Endothelial cell of umbilical vein (primary cell): ENCODE results near the gene SLC39A9. TPM values are rescaled to one million over a fixed set of nuclear protein-coding genes. Genes with fewer than 3 reads are reported as not detected.

Source experiments
- BruUV-seq: library from RNA; stranded (reverse); fragments of 400-500 nt; replicated peaks from 2 replicates; lab custom pipeline; 2021; lab: Mats Ljungman, UMichigan
- CTCF ChIA-PET: fragments of 300-600, 350-600 bp; sonication (Branson Sonifier 250); formaldehyde crosslinking; loops from one replicate; lab custom pipeline; 2021; ENCODE audit warnings: antibody characterized with exemption, inconsistent platforms; lab: Charles Lee
- POLR2A ChIA-PET: fragments of 300-600, 350-600 bp; sonication (Branson Sonifier 250); formaldehyde crosslinking; loops from one replicate; lab custom pipeline; 2021; ENCODE audit warnings: antibody characterized with exemption, inconsistent platforms; lab: Charles Lee
- DNase-seq: peaks from one replicate; pipeline ENCODE4 v3.0.0-alpha.2; 2011; ENCODE audit warnings: low read depth, low spot score
- FAIRE-seq: peaks from 2 replicates; lab custom pipeline; 2011; peaks lifted over from hg19 to GRCh38; lab: Jason Lieb, UNC
- H2AFZ ChIP-seq: 2 replicates; pipeline ENCODE4 v1.6.0; 2012; ENCODE audit warnings: low read depth, low read length, control low read depth, inconsistent platforms
- H3K27ac ChIP-seq: 2 replicates; pipeline ENCODE4 v1.5.1; 2011; ENCODE audit warnings: low read depth, mild to moderate bottlenecking, control low read depth, low read length, moderate library complexity; ENCODE audit not compliant: insufficient read depth
- H3K27me3 ChIP-seq, 2 experiments: 2 replicates each; pipeline versions ENCODE4 v1.6.0 to v1.6.1; 2011; ENCODE audit warnings: low read length in 2 of 2, mixed read lengths in 1 of 2; ENCODE audit not compliant: control insufficient read depth in 2 of 2, insufficient read depth in 2 of 2
- H3K36me3 ChIP-seq, 2 experiments: 2 replicates in 1 of 2; 3 replicates in 1 of 2; pipeline ENCODE4 v1.5.1; 2011; ENCODE audit warnings: low read length in 2 of 2, mild to moderate bottlenecking in 1 of 2, moderate library complexity in 1 of 2; ENCODE audit not compliant: control insufficient read depth in 2 of 2, insufficient read depth in 2 of 2; ENCODE audit errors: extremely low read depth in 1 of 2
- H3K4me1 ChIP-seq: 3 replicates; pipeline ENCODE4 v1.5.1; 2011; ENCODE audit warnings: mild to moderate bottlenecking, low read length; ENCODE audit not compliant: control insufficient read depth, insufficient read depth; ENCODE audit errors: extremely low read depth
- H3K4me2 ChIP-seq: 2 replicates; pipeline ENCODE4 v1.6.1; 2011; ENCODE audit warnings: low read length, control low read depth, mixed read lengths; ENCODE audit not compliant: insufficient read depth
- H3K4me3 ChIP-seq, 3 experiments: fragments of 200-600 bp in 1 of 3; sonication (generic), shearing (Covaris generic) in 1 of 3; replicated peaks in 1 of 3; 2 replicates each; pipeline ENCODE4 v1.5.1; 2011 to 2016; ENCODE audit warnings: control low read depth in 3 of 3, low read length in 3 of 3, mild to moderate bottlenecking in 2 of 3, inconsistent platforms in 1 of 3, low read depth in 1 of 3, moderate library complexity in 1 of 3; ENCODE audit not compliant: insufficient read depth in 1 of 3
- H3K79me2 ChIP-seq: 2 replicates; pipeline ENCODE4 v1.6.0; 2012; ENCODE audit warnings: low read length, inconsistent platforms; ENCODE audit not compliant: control insufficient read depth, insufficient read depth
- H3K9ac ChIP-seq: replicated peaks from 2 replicates; pipeline ENCODE3; 2011; ENCODE audit warnings: low read length, control low read depth; ENCODE audit not compliant: insufficient read depth; ENCODE audit errors: extremely low read depth
- H3K9me1 ChIP-seq: replicated peaks from 3 replicates; pipeline ENCODE4 v1.6.0; 2011; ENCODE audit warnings: mild to moderate bottlenecking, low read length; ENCODE audit not compliant: control insufficient read depth, insufficient read depth; ENCODE audit errors: extremely low read depth
- H3K9me3 ChIP-seq: replicated peaks from 2 replicates; pipeline ENCODE4 v1.5.1; 2012; ENCODE audit warnings: low read length, inconsistent platforms; ENCODE audit not compliant: control insufficient read depth, insufficient read depth
- H4K20me1 ChIP-seq: replicated peaks from 2 replicates; pipeline ENCODE3; 2011; ENCODE audit warnings: mild to moderate bottlenecking, low read length; ENCODE audit not compliant: control insufficient read depth, insufficient read depth; ENCODE audit errors: extremely low read depth
- CTCF ChIP-seq, 2 donors: IDR thresholded peaks; 1 replicate in 1 of 2; 2 replicates in 1 of 2; pipeline ENCODE4 v1.5.1; 2011; ENCODE audit warnings: low read length in 2 of 2, mild to moderate bottlenecking in 2 of 2, moderate library complexity in 2 of 2, control low read depth in 1 of 2, inconsistent platforms in 1 of 2, low read depth in 1 of 2; ENCODE audit not compliant: insufficient read depth in 1 of 2; ENCODE audit errors: extremely low read depth in 1 of 2
- EZH2 ChIP-seq: IDR thresholded peaks from 2 replicates; pipeline ENCODE4 v1.6.1; 2012; ENCODE audit warnings: borderline replicate concordance, low read depth, mild to moderate bottlenecking, moderate library complexity, low read length, inconsistent platforms; ENCODE audit not compliant: severe bottlenecking
- FOS ChIP-seq: IDR thresholded peaks from 2 replicates; pipeline ENCODE4 v1.6.1; 2011; ENCODE audit warnings: mild to moderate bottlenecking, low read length, moderate library complexity, borderline replicate concordance; ENCODE audit not compliant: insufficient read depth
- GATA2 ChIP-seq: IDR thresholded peaks from 2 replicates; pipeline ENCODE4 v1.7.0; 2011; ENCODE audit warnings: low read depth, mild to moderate bottlenecking, moderate library complexity, mixed read lengths, low read length; ENCODE audit not compliant: insufficient read length, insufficient read depth
- JUN ChIP-seq: IDR thresholded peaks from 2 replicates; pipeline ENCODE4 v1.6.1; 2011; ENCODE audit warnings: borderline replicate concordance, low read depth; ENCODE audit not compliant: insufficient read length, insufficient read depth
- MAX ChIP-seq: IDR thresholded peaks from 2 replicates; pipeline ENCODE4 v1.6.1; 2011; ENCODE audit not compliant: insufficient read depth, insufficient read length
- MYC ChIP-seq: IDR thresholded peaks from one replicate; pipeline ENCODE4 v1.6.1; 2011; ENCODE audit warnings: mild to moderate bottlenecking, low read depth, low read length
- POLR2A ChIP-seq: IDR thresholded peaks from 2 replicates; pipeline ENCODE4 v1.6.1; 2012; ENCODE audit warnings: low read depth, mild to moderate bottlenecking, control low read depth, low read length
- POLR2AphosphoS5 ChIP-seq: IDR thresholded peaks from 2 replicates; pipeline ENCODE4 v1.6.1; 2012; ENCODE audit warnings: low read depth, mild to moderate bottlenecking, control low read depth, low read length, moderate library complexity; ENCODE audit not compliant: insufficient read depth
- dilution Hi-C: fragments of 300-500 bp; cut with MboI; formaldehyde crosslinking; loops from one replicate; pipeline ENCODE4 v1.15.0; 2019; ENCODE audit warnings: low sequenced_read_pairs; ENCODE audit not compliant: extremely low pct_ligation_motif_present
- intact Hi-C: fragments of 100-400 bp; cut with micrococcal nuclease; formaldehyde crosslinking; loops from one replicate; pipeline ENCODE4 v1.10.0; 2022
- polyA plus RNA-seq, 4 experiments: library from polyadenylated mRNA; depleted of rRNA in 3 of 4; stranded (reverse) in 3 of 4; unstranded in 1 of 4; fragments of >200 nt; gene quantifications; 2 replicates each; pipeline versions ENCODE4 v1.2.1 to v1.2.3, GENCODE V29; 2011 to 2012; ENCODE audit warnings: missing spikeins in 1 of 4
- total RNA-seq: library from RNA; stranded (reverse); gene quantifications from 2 replicates; pipeline ENCODE4 v1.2.3, GENCODE V29; 2021

The SLC39A9 gene
- total and polyA plus RNA-seq, 2 donors (not counting 3 experiments of a cell fraction or from before 2014, with no cell fraction given), result 39.8 to 55.2 TPM

GRCh38 chr14:69439521-69440270, 41.2 kb downstream of the SLC39A9 start:
- Histone ChIP-seq H3K79me2 (no peaks in the 10 kb centered on the region), H3K9me1 (peaks cover 2% of the 10 kb centered on the region), H4K20me1 (no peaks in the 10 kb centered on the region), H3K4me2 (no peak overlapping the region), H3K4me1 (peaks cover 5% of the 10 kb centered on the region), H2AFZ (no peak overlapping the region), H3K27me3 (no peaks in the 10 kb centered on the region), H3K4me3 (no peak overlapping the region), H3K9ac (no peak overlapping the region), H3K36me3 (peaks cover 0 to 2% of the 10 kb centered on the region in 2 experiments), H3K9me3 (no peaks in the 10 kb centered on the region), H3K27ac (no peak overlapping the region)
- BruUV-seq, result no TSS peak
- CTCF ChIA-PET, result interaction anchor here (0.5 kb wide), 1 partner anchor 107 kb away, joined by 4 read pairs; no protein-coding TSS in a partner anchor
- dilution Hi-C loops (no loop called here), intact Hi-C loops (no loop called here)
- DNase-seq (no peak), FAIRE-seq (no peak)
- TF ChIP-seq EZH2 (no peak), JUN (no peak), POLR2A (no peak), POLR2AphosphoS5 (no peak), GATA2 (no peak), MAX (no peak), CTCF (IDR thresholded peaks at IDR 0.05; ENCODE audit: extremely low read depth in 1 of 2, insufficient read depth in 1 of 2, low read depth in 1 of 2, low read length in 2 of 2) (no peak), FOS (no peak), MYC (no peak)
- POLR2A ChIA-PET, result no interaction called here
